ENCODE data around the gene CCDC88C.

The CCDC88C gene

DNA sequence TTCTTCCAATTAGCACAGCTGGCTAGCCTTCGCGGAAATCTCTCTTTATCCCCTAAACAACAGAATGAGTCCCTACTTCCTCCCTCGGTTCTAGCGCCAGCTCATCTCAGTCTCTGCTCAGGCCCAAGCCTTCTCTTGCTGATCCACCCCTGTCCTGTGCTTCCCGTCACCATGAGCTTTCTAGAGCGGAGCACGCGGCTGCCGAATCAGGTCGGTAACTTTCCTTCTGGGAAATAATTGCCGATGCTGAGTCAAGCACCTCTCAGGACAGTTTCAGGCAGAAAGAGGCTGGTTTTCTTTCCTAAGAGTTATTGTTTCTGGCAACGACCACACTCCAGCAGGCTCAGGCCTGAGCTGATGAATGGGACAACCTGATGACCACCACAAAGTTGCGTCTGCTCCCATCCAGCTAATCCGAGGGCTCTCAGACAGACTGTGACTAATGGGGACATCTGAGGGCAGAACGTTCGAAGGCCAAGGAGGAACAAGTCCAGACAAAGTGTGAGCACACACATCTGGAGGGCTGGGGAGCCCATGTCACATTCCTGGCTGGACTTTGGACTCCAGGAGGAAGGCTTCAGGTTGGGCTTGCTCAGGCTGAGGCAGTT, 159.5 kb downstream of the CCDC88C start:
- H3K79me2 ChIP-seq (ENCODE audit: control insufficient read depth, insufficient read depth, low read length): no peaks in the 10 kb centered on the region
- no peaks in the 10 kb centered on the region for H3K79me1 ChIP-seq (ENCODE audit: low read length)
- no peak overlapping the region for H3K56ac ChIP-seq (ENCODE audit: low read length)
- H2BK120ac ChIP-seq (ENCODE audit: low read depth, low read length): no peak overlapping the region
- no peak overlapping the region for H3K18ac ChIP-seq (ENCODE audit: low read length)
- no CpG with 5 or more reads among the region's 16 CpGs for WGBS (ENCODE audit: extremely low coverage, insufficient coverage, low lambda C conversion rate)
- H3K23ac ChIP-seq (ENCODE audit: low read length): no peak overlapping the region
- H3K4me3 ChIP-seq (ENCODE audit: low read length): no peak overlapping the region
- no peak overlapping the region for H2BK15ac ChIP-seq (replicated peaks; ENCODE audit: low read depth)
- no peak overlapping the region for H4K5ac ChIP-seq (ENCODE audit: low read length)
- H4K8ac ChIP-seq (ENCODE audit: low read depth, low read length): no peak overlapping the region
- H3K36me3 ChIP-seq (ENCODE audit: control insufficient read depth, insufficient read depth, low read length): no peaks in the 10 kb centered on the region
- no peak overlapping the region for H2AK5ac ChIP-seq (ENCODE audit: low read length)
- no peak overlapping the region for H3K4ac ChIP-seq (ENCODE audit: low read depth, low read length)
- H3K27me3 ChIP-seq (ENCODE audit: insufficient read depth, low read length, poor library complexity): no peaks in the 10 kb centered on the region
- no peak overlapping the region for H2BK5ac ChIP-seq (ENCODE audit: low read length)
- no peak overlapping the region for H3K9ac ChIP-seq (ENCODE audit: low read length)
- no peak overlapping the region for H3K27ac ChIP-seq (ENCODE audit: low read depth, low read length)
- no peak overlapping the region for H3K4me2 ChIP-seq (ENCODE audit: low read length)
- no peaks in the 10 kb centered on the region for H3K4me1 ChIP-seq (ENCODE audit: control insufficient read depth, low read depth, low read length)
- DNase-seq: no peak

DNA sequence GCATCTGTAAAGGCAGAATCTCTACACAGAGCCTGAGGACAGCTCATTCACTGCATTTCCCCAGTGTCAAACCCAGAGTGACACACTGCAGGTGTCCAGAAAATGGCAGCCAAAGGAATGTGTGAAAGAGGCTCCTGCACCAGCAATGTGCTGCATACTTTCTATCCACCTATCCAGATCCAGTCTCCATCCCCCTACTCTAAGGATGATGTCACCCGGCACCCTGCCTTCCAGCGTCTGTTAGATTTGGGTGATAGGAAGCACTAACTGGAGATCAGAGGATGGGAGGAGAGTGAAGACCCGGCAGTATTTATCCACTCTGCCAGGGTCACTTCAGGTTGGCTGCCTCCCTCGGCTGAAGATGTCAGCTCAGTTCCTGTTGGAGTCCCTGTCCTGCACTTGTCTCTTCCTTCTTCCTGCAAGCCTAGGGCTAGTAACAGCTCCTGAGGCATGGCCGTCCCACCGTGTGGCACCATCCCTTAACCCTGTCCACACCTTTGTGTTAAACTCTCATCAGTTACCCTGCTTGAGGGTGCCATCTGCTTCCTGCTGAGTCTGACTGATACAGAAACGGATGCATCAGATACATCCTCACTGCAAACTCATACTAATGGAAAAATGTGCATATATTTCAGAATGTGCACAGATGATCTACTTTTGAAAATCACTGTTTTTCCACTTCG, 160.2 kb downstream of the CCDC88C start:
- H3K79me2 ChIP-seq (ENCODE audit: control insufficient read depth, insufficient read depth, low read length): no peaks in the 10 kb centered on the region
- no peak overlapping the region for H3K4me3 ChIP-seq (ENCODE audit: low read length)
- no peak overlapping the region for H3K23ac ChIP-seq (ENCODE audit: low read length)
- H3K79me1 ChIP-seq (ENCODE audit: low read length): no peaks in the 10 kb centered on the region
- no peak overlapping the region for H4K8ac ChIP-seq (ENCODE audit: low read depth, low read length)
- no peak overlapping the region for H2BK5ac ChIP-seq (ENCODE audit: low read length)
- no peak overlapping the region for H2BK120ac ChIP-seq (ENCODE audit: low read depth, low read length)
- DNase-seq: peak; percentile 93
- no peak overlapping the region for H4K5ac ChIP-seq (ENCODE audit: low read length)
- H3K56ac ChIP-seq (ENCODE audit: low read length): no peak overlapping the region
- no peak overlapping the region for H3K9ac ChIP-seq (ENCODE audit: low read length)
- no peaks in the 10 kb centered on the region for H3K36me3 ChIP-seq (ENCODE audit: control insufficient read depth, insufficient read depth, low read length)
- H3K4me1 ChIP-seq (ENCODE audit: control insufficient read depth, low read depth, low read length): peaks cover 4% of the 10 kb centered on the region
- H3K4ac ChIP-seq (ENCODE audit: low read depth, low read length): no peak overlapping the region
- no peak overlapping the region for H2BK15ac ChIP-seq (replicated peaks; ENCODE audit: low read depth)
- WGBS (ENCODE audit: extremely low coverage, insufficient coverage, low lambda C conversion rate): no CpG with 5 or more reads among the region's 8 CpGs
- H3K4me2 ChIP-seq (ENCODE audit: low read length): no peak overlapping the region
- H3K27me3 ChIP-seq (ENCODE audit: insufficient read depth, low read length, poor library complexity): no peaks in the 10 kb centered on the region
- H3K18ac ChIP-seq (ENCODE audit: low read length): no peak overlapping the region
- no peak overlapping the region for H3K27ac ChIP-seq (ENCODE audit: low read depth, low read length)
- H2AK5ac ChIP-seq (ENCODE audit: low read length): no peak overlapping the region

DNA sequence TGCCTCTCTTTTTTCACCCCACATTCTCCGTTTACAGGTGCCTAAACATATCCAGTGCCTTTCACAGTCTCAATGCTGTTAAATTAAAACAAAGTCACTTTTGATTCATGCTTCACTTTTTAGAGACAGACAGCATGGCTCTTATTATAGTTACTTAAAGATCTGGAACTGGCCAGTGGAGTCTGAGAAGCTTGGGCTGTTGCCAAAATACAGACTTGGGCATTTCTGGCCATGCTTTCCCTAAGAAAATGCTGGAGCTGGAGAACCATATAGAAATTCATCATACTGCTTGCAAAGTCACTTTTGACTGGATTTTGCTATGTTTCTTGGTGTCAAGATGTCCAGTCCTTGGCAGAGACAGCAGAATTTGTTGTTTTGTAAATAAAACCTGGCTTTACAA, 161.0 kb downstream of the CCDC88C start:
- H3K56ac ChIP-seq (ENCODE audit: low read length): no peak overlapping the region
- H2BK5ac ChIP-seq (ENCODE audit: low read length): no peak overlapping the region
- H3K36me3 ChIP-seq (ENCODE audit: control insufficient read depth, insufficient read depth, low read length): no peaks in the 10 kb centered on the region
- H3K4me2 ChIP-seq (ENCODE audit: low read length): no peak overlapping the region
- no peaks in the 10 kb centered on the region for H3K79me2 ChIP-seq (ENCODE audit: control insufficient read depth, insufficient read depth, low read length)
- H3K4ac ChIP-seq (ENCODE audit: low read depth, low read length): no peak overlapping the region
- H2AK5ac ChIP-seq (ENCODE audit: low read length): no peak overlapping the region
- H3K4me1 ChIP-seq (ENCODE audit: control insufficient read depth, low read depth, low read length): peaks cover 4% of the 10 kb centered on the region
- WGBS (ENCODE audit: extremely low coverage, insufficient coverage, low lambda C conversion rate): no CpG with 5 or more reads among the region's 1 CpG
- no peak overlapping the region for H4K8ac ChIP-seq (ENCODE audit: low read depth, low read length)
- no peak overlapping the region for H3K23ac ChIP-seq (ENCODE audit: low read length)
- no peaks in the 10 kb centered on the region for H3K27me3 ChIP-seq (ENCODE audit: insufficient read depth, low read length, poor library complexity)
- H3K27ac ChIP-seq (ENCODE audit: low read depth, low read length): no peak overlapping the region
- no peak overlapping the region for H2BK15ac ChIP-seq (replicated peaks; ENCODE audit: low read depth)
- H2BK120ac ChIP-seq (ENCODE audit: low read depth, low read length): no peak overlapping the region
- no peaks in the 10 kb centered on the region for H3K79me1 ChIP-seq (ENCODE audit: low read length)
- no peak overlapping the region for H4K5ac ChIP-seq (ENCODE audit: low read length)
- no peak overlapping the region for H3K18ac ChIP-seq (ENCODE audit: low read length)
- DNase-seq: no peak
- no peak overlapping the region for H3K4me3 ChIP-seq (ENCODE audit: low read length)
- no peak overlapping the region for H3K9ac ChIP-seq (ENCODE audit: low read length)

DNA sequence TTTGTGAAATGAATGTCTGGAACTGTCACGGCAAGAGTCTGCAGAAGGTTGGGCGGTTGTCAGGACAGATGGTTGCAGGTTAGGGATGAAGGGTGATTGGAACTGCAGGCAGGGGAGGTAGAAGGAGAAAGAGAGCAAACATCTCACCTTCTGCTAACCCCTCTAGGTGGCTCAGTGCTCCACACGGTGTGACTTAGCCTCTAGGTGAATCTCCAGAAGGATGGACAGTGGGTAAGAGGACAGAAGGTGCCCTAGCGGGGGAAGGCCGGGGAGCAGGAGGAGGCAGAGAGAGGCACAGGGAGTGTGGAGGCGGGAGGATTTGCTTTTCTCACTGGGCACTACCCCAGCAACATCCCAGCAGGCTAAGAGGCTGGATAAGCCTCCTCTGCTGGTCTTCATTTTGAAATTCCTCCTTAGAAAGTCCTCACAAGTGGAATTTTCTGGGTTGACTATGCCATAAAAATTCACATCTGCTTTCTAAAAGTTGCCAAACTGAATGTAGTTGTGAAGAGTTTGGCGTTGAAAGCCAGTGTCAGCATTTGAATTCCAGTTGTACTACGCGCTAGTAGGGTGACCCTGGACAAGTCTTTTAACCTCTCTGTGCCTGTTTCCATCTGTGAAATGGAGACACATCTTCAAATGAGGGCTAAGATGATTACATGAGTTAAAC, 162.5 kb downstream of the CCDC88C start:
- H3K36me3 ChIP-seq (ENCODE audit: control insufficient read depth, insufficient read depth, low read length): no peaks in the 10 kb centered on the region
- WGBS (ENCODE audit: extremely low coverage, insufficient coverage, low lambda C conversion rate): no CpG with 5 or more reads among the region's 9 CpGs

DNA sequence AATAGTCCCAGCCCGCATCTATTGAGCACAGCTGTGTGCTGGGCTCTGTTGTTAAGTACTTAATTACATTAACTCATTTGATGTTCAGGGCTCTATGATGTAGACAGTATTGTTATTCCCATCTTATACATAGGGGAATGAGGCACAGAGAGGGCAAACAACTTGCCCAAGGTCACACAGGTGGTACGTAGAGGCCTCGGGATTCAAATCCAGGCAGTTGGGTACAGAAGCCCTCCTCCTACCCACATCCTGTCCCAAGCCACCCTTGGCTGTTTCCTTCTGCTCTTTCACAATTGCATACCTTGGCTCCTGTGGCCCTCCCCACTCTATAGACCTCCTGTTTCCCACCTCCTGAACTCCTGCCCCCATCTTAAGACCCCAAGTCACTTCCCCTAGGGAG, 163.2 kb downstream of the CCDC88C start:
- DNase-seq: no peak
- H3K79me2 ChIP-seq (ENCODE audit: control insufficient read depth, insufficient read depth, low read length): no peaks in the 10 kb centered on the region
- H3K23ac ChIP-seq (ENCODE audit: low read length): no peak overlapping the region
- no peak overlapping the region for H3K27ac ChIP-seq (ENCODE audit: low read depth, low read length)
- no peak overlapping the region for H3K4me3 ChIP-seq (ENCODE audit: low read length)
- peaks cover 4% of the 10 kb centered on the region for H3K4me1 ChIP-seq (ENCODE audit: control insufficient read depth, low read depth, low read length)
- H2AK5ac ChIP-seq (ENCODE audit: low read length): no peak overlapping the region
- no peaks in the 10 kb centered on the region for H3K79me1 ChIP-seq (ENCODE audit: low read length)
- no peak overlapping the region for H4K5ac ChIP-seq (ENCODE audit: low read length)
- no peaks in the 10 kb centered on the region for H3K27me3 ChIP-seq (ENCODE audit: insufficient read depth, low read length, poor library complexity)
- no CpG with 5 or more reads among the region's 3 CpGs for WGBS (ENCODE audit: extremely low coverage, insufficient coverage, low lambda C conversion rate)
- H3K56ac ChIP-seq (ENCODE audit: low read length): no peak overlapping the region
- H4K8ac ChIP-seq (ENCODE audit: low read depth, low read length): no peak overlapping the region
- no peak overlapping the region for H3K9ac ChIP-seq (ENCODE audit: low read length)
- no peak overlapping the region for H2BK120ac ChIP-seq (ENCODE audit: low read depth, low read length)
- H3K4me2 ChIP-seq (ENCODE audit: low read length): no peak overlapping the region
- no peak overlapping the region for H3K4ac ChIP-seq (ENCODE audit: low read depth, low read length)
- H3K36me3 ChIP-seq (ENCODE audit: control insufficient read depth, insufficient read depth, low read length): no peaks in the 10 kb centered on the region
- H2BK5ac ChIP-seq (ENCODE audit: low read length): no peak overlapping the region
- no peak overlapping the region for H2BK15ac ChIP-seq (replicated peaks; ENCODE audit: low read depth)
- H3K18ac ChIP-seq (ENCODE audit: low read length): no peak overlapping the region

More for the DNA sequence above, 162.5 kb downstream of the CCDC88C start:
- Histone ChIP-seq H3K4ac (ENCODE audit: low read depth, low read length) (no peak overlapping the region), H2BK120ac (ENCODE audit: low read depth, low read length) (no peak overlapping the region), H3K27me3 (ENCODE audit: insufficient read depth, low read length, poor library complexity) (no peaks in the 10 kb centered on the region), H2BK5ac (ENCODE audit: low read length) (no peak overlapping the region), H3K79me1 (ENCODE audit: low read length) (no peaks in the 10 kb centered on the region), H4K5ac (ENCODE audit: low read length) (no peak overlapping the region), H3K56ac (ENCODE audit: low read length) (no peak overlapping the region), H3K18ac (ENCODE audit: low read length) (no peak overlapping the region), H3K4me3 (ENCODE audit: low read length) (no peak overlapping the region), H3K4me1 (ENCODE audit: control insufficient read depth, low read depth, low read length) (peaks cover 4% of the 10 kb centered on the region), H3K79me2 (ENCODE audit: control insufficient read depth, insufficient read depth, low read length) (no peaks in the 10 kb centered on the region), H2BK15ac (replicated peaks; ENCODE audit: low read depth) (no peak overlapping the region), H4K8ac (ENCODE audit: low read depth, low read length) (no peak overlapping the region), H3K9ac (ENCODE audit: low read length) (no peak overlapping the region), H3K27ac (ENCODE audit: low read depth, low read length) (no peak overlapping the region), H3K4me2 (ENCODE audit: low read length) (no peak overlapping the region), H3K23ac (ENCODE audit: low read length) (no peak overlapping the region), H2AK5ac (ENCODE audit: low read length) (no peak overlapping the region)
- DNase-seq: peak; percentile 36
